ENCODE data around the gene TFIP11. TPM values are rescaled to one million over a fixed set of nuclear protein-coding genes. Genes with fewer than 3 reads are reported as not detected.

Gene TFIP11
- total RNA-seq, 4 donors from 2014 or later, result 14.8 to 39.1 (median 20.2) TPM

DNA sequence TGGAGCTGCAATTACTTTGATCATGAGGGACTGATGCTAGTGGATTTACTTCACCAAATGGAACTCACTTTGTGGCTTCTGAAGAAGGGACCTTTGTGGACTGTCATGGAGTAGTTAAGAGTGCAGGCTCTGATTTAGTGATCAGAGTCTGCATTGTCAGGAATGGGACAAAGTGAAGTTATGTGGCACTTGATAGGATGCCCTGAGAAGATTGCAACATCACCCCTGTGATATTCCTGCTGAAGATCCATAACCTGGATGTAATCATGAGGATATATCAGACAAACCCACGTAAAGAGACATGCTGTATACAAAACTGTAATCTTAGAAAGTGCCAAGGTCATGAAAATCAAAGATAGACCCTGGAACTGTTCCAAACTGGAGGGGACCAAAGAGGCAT lies 1.6 kb upstream of the TFIP11 start:
- DNase-seq (ENCODE audit: low spot score) (no peak), ATAC-seq (ENCODE audit: low FRiP score) (no peak)
- TF ChIP-seq, protein P1, sequence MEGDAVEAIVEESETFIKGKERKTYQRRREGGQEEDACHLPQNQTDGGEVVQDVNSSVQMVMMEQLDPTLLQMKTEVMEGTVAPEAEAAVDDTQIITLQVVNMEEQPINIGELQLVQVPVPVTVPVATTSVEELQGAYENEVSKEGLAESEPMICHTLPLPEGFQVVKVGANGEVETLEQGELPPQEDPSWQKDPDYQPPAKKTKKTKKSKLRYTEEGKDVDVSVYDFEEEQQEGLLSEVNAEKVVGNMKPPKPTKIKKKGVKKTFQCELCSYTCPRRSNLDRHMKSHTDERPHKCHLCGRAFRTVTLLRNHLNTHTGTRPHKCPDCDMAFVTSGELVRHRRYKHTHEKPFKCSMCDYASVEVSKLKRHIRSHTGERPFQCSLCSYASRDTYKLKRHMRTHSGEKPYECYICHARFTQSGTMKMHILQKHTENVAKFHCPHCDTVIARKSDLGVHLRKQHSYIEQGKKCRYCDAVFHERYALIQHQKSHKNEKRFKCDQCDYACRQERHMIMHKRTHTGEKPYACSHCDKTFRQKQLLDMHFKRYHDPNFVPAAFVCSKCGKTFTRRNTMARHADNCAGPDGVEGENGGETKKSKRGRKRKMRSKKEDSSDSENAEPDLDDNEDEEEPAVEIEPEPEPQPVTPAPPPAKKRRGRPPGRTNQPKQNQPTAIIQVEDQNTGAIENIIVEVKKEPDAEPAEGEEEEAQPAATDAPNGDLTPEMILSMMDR (IDR thresholded peaks at IDR 0.05), result no peak

- TF ChIP-seq, protein P1 (IDR thresholded peaks at IDR 0.05), result no peak
Observed at GRCh38 chr22:26508148-26508547, 4.1 kb downstream of the TFIP11 start.

GRCh38 chr22:26503758-26504157 lies 8.5 kb downstream of the TFIP11 start:
- DNase-seq (ENCODE audit: low spot score) (no peak), ATAC-seq (ENCODE audit: low FRiP score) (no peak)
- TF ChIP-seq, protein P1 (IDR thresholded peaks at IDR 0.05), result no peak

More at GRCh38 chr22:26508148-26508547, 4.1 kb downstream of the TFIP11 start:
- DNase-seq (ENCODE audit: low spot score) (no peak), ATAC-seq (ENCODE audit: low FRiP score) (no peak)

DNA sequence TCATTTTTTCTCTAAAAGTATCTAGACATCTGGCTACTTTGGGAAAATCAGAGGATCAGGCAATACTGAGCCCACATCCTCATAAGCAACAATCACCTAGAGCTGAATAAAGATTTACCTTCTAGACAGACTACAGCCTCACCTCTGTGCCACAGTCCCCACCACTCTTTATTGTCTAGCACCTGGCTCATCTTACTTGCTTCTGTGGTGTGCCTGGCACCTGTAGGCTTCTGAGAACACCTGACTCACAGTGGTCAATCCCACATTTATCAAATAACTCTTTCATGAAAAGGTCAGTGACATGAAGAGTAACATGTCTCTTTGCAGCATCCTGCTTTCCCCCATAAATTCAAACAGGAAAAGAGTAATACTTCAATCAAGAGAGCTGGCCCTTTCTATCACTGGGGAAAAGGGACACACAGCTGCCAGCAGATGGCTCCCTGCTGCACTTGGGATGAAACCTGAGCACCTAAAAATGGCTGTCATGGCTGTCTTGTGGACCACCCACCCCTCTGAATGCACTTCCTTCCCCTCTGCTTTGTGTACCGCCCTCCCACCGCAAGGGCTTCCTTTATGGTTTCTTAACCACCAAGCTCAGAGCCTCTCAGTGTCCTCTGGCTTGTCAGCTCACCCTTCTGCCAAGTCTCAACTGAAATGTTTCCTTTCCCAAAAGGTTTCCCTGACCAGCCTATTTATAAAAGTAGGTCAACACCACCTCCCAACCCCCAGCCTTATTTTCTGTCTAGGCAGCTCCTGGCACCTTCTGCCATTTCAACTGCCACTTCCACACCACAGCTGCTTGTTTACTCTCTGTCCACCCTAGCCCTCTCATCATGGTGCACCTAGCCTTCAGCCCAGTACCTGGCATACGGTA lies 9.3 kb downstream of the TFIP11 start:
- ATAC-seq (ENCODE audit: low FRiP score) (no peak), DNase-seq (ENCODE audit: low spot score) (no peak)
- TF ChIP-seq, protein P1 (IDR thresholded peaks at IDR 0.05), result no peak

- no peak for ATAC-seq (ENCODE audit: low FRiP score)
- TF ChIP-seq, protein P1 (IDR thresholded peaks at IDR 0.05), result no peak
- DNase-seq (ENCODE audit: low spot score), result no peak
Observed at GRCh38 chr22:26501996-26502395, 10.3 kb downstream of the TFIP11 start.

GRCh38 chr22:26499188-26499703 lies 13.0 kb downstream of the TFIP11 start:
- TF ChIP-seq, protein P1 (IDR thresholded peaks at IDR 0.05), result no peak
- DNase-seq (ENCODE audit: low spot score), result no peak
- ATAC-seq (ENCODE audit: low FRiP score), result no peak

DNA sequence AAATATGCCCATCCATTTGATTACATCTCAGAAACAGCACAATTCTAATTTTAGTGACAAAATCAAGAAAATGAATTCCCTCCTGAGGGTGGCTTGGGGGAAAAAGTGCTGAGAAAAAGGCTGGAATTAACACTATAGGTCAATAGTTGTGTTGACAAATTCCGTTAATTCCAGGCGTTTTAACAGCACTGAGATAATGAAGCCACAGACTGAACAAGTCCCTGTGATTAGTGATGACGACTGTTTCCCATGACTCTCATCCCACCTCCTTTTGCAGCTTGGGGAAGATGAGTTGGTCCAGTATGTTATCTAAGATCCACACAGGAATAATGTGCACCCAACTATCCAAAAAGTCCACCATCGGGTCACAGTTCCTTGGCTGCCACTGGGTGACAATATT lies 15.8 kb downstream of the TFIP11 start:
- TF ChIP-seq, protein P1 (IDR thresholded peaks at IDR 0.05), result no peak
- DNase-seq (ENCODE audit: low spot score) (no peak), ATAC-seq (ENCODE audit: low FRiP score) (no peak)
